Liver (tissue), 9 donors: ENCODE measurements around the gene OSTF1. TPM values are rescaled to one million over a fixed set of nuclear protein-coding genes. Genes with fewer than 3 reads are reported as not detected.

ENCODE experiments used
- DNase-seq: peaks from one replicate; pipeline ENCODE4 v3.0.0-alpha.2; 2017; ENCODE audit warnings: low spot score
- H3K27ac ChIP-seq, 2 donors: one replicate each; pipeline ENCODE4 v1.7.0; 2013; ENCODE audit warnings: inconsistent platforms in 2 of 2, low read length in 2 of 2, control low read depth in 1 of 2, low read depth in 1 of 2, mild to moderate bottlenecking in 1 of 2
- H3K27me3 ChIP-seq, 4 donors: one replicate each; pipeline versions ENCODE4 v1.6.1 to v1.7.0; 2013; ENCODE audit warnings: low read length in 3 of 4, inconsistent platforms in 1 of 4, mild to moderate bottlenecking in 1 of 4, moderate library complexity in 1 of 4; ENCODE audit not compliant: control insufficient read depth in 4 of 4, insufficient read depth in 4 of 4
- H3K36me3 ChIP-seq, 4 donors: one replicate each; pipeline versions ENCODE4 v1.6.1 to v1.7.0; 2013; ENCODE audit warnings: low read length in 3 of 4, mild to moderate bottlenecking in 3 of 4, low read depth in 1 of 4, moderate library complexity in 1 of 4; ENCODE audit not compliant: control insufficient read depth in 4 of 4, insufficient read depth in 3 of 4
- H3K4me1 ChIP-seq, 4 donors: one replicate each; pipeline versions ENCODE4 v1.6.1 to v1.7.0; 2013; ENCODE audit warnings: low read length in 3 of 4, mild to moderate bottlenecking in 3 of 4, moderate library complexity in 1 of 4; ENCODE audit not compliant: control insufficient read depth in 4 of 4, insufficient read depth in 4 of 4
- H3K4me3 ChIP-seq, 3 donors: one replicate each; pipeline versions ENCODE4 v1.6.1 to v1.7.0; 2013; ENCODE audit warnings: low read length in 3 of 3, control low read depth in 1 of 3, low read depth in 1 of 3, mild to moderate bottlenecking in 1 of 3
- H3K9ac ChIP-seq, 2 donors: one replicate each; pipeline ENCODE4 v1.7.0; 2013; ENCODE audit warnings: low read length in 2 of 2, mild to moderate bottlenecking in 2 of 2, moderate library complexity in 2 of 2, control low read depth in 1 of 2, low read depth in 1 of 2
- H3K9me3 ChIP-seq, 4 donors: one replicate each; pipeline versions ENCODE4 v1.6.1 to v1.7.0; 2013; ENCODE audit warnings: low read length in 3 of 4; ENCODE audit not compliant: control insufficient read depth in 4 of 4
- EGR1 ChIP-seq, 2 donors: IDR thresholded peaks; 2 replicates each; pipeline ENCODE4 v1.6.1; 2016 to 2018; ENCODE audit warnings: antibody characterized with exemption in 2 of 2, low read depth in 2 of 2
- FOXA1 ChIP-seq: IDR thresholded peaks from 2 replicates; pipeline ENCODE4 v1.6.1; 2016; ENCODE audit warnings: antibody characterized with exemption
- FOXA2 ChIP-seq: IDR thresholded peaks from 2 replicates; pipeline ENCODE4 v1.6.1; 2016; ENCODE audit warnings: antibody characterized with exemption
- GABPA ChIP-seq, 2 donors: IDR thresholded peaks in 1 of 2; conservative IDR thresholded peaks in 1 of 2; 2 replicates each; pipeline ENCODE4 v1.6.1; 2016; ENCODE audit warnings: antibody characterized with exemption in 2 of 2, mild to moderate bottlenecking in 1 of 2, moderate library complexity in 1 of 2
- HNF4A ChIP-seq, 2 donors: conservative IDR thresholded peaks; 2 replicates each; pipeline ENCODE4 v1.6.1; 2016; ENCODE audit warnings: antibody characterized with exemption in 2 of 2, mild to moderate bottlenecking in 2 of 2
- HNF4G ChIP-seq: IDR thresholded peaks from 2 replicates; pipeline ENCODE4 v1.6.1; 2016; ENCODE audit warnings: antibody characterized with exemption
- JUND ChIP-seq, 2 donors: IDR thresholded peaks; 2 replicates each; pipeline ENCODE4 v1.6.1; 2016; ENCODE audit warnings: antibody characterized with exemption in 2 of 2
- MAX ChIP-seq: IDR thresholded peaks from 2 replicates; pipeline ENCODE4 v1.6.1; 2016; ENCODE audit warnings: antibody characterized with exemption
- NR2F2 ChIP-seq: IDR thresholded peaks from 2 replicates; pipeline ENCODE4 v1.6.1; 2016; ENCODE audit warnings: antibody characterized with exemption
- RAD21 ChIP-seq, 2 donors: IDR thresholded peaks; 2 replicates each; pipeline ENCODE4 v1.6.1; 2016; ENCODE audit warnings: antibody characterized with exemption in 2 of 2, mild to moderate bottlenecking in 2 of 2
- RXRA ChIP-seq, 2 donors: IDR thresholded peaks; 2 replicates each; pipeline ENCODE4 v1.6.1; 2017 to 2018; ENCODE audit warnings: antibody characterized with exemption in 2 of 2, mild to moderate bottlenecking in 1 of 2
- SP1 ChIP-seq: IDR thresholded peaks from 2 replicates; pipeline ENCODE4 v1.6.1; 2018; ENCODE audit warnings: antibody characterized with exemption, mild to moderate bottlenecking
- TAF1 ChIP-seq: conservative IDR thresholded peaks from 2 replicates; pipeline ENCODE4 v1.6.1; 2016; ENCODE audit warnings: antibody characterized with exemption, mild to moderate bottlenecking
- YY1 ChIP-seq: IDR thresholded peaks from 2 replicates; pipeline ENCODE4 v1.6.1; 2016; ENCODE audit warnings: antibody characterized with exemption, mild to moderate bottlenecking
- ZBTB33 ChIP-seq: IDR thresholded peaks from 2 replicates; pipeline ENCODE4 v1.6.1; 2016; ENCODE audit warnings: antibody characterized with exemption
- WGBS: extraction: QIAGEN DNeasy Blood & Tissue Kit; methylation state at CpG from one replicate; pipeline ENCODE4 v1.1.7; 2013; 5-methylcytosine and 5-hydroxymethylcytosine counted together
- polyA plus RNA-seq, 2 donors: library from polyadenylated mRNA; stranded (reverse) in 1 of 2; unstranded in 1 of 2; fragments of 200-250 nt in 1 of 2; fragments of >200 nt in 1 of 2; fragmentation: Nextera tagmentation in 1 of 2; extraction: Ambion mirVana in 1 of 2; gene quantifications; one replicate each; pipeline versions ENCODE4 v1.2.1 to v1.2.3, GENCODE V29; 2013 to 2015
- total RNA-seq, 2 donors: library from RNA; depleted of rRNA; stranded (reverse); fragments of >200 nt; gene quantifications; one replicate each; pipeline ENCODE4 v1.2.3, GENCODE V29; 2014
- TF ChIP-seq, protein P1 (sequence below): IDR thresholded peaks from 2 replicates; pipeline ENCODE4 v1.6.1; 2016; ENCODE audit warnings: antibody characterized with exemption
- TF ChIP-seq, protein P2 (sequence below): IDR thresholded peaks from 2 replicates; pipeline ENCODE4 v1.6.1; 2016; ENCODE audit warnings: antibody characterized with exemption, mild to moderate bottlenecking
- TF ChIP-seq, protein P3 (sequence below): fragments of 150-350 bp; IDR thresholded peaks from 2 replicates; pipeline ENCODE4 v1.5.1; 2017; ENCODE audit warnings: improper control_type of control experiment, low read depth, low read length; ENCODE audit not compliant: missing input control
- donor health status: healthy.
- donor health status: healthy.
- donor health status: healthy.
- donor health status: healthy.
- donor health status: healthy.

The OSTF1 gene
- total and polyA plus RNA-seq, 4 donors = 19.8 to 29.7 (median 26.9) TPM

DNA sequence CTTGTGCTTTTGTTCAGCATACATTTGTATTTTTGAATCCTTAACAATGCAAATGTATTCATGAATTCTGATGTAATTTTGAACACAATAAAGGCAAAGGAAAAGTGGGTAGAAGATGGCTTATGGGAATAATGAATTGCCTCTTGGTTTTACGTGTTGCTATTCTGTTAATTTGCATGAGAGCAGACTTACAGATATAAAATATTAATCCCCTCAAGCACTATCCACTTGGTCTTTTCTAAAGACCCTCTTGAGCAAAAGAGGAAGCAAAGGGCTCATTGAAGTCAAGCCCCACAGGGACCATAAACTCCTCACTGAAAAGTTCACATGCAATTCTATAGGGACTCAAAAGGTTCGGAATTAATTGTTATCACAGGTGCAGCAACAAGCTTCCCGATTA lies 51.9 kb downstream of the OSTF1 start:
- Histone ChIP-seq H3K4me3 (no peak overlapping the region), H3K9me3 (no peaks in the 10 kb centered on the region), H3K27ac (no peak overlapping the region), H3K36me3 (peaks cover 6 to 44% (median 30%) of the 10 kb centered on the region in 4 donors), H3K9ac (no peak overlapping the region), H3K4me1 (no peaks in the 10 kb centered on the region), H3K27me3 (no peaks in the 10 kb centered on the region)
- DNase-seq = no peak
- TF ChIP-seq JUND (IDR thresholded peaks at IDR 0.05) = no peak
- TF ChIP-seq SP1 = no peak
- TF ChIP-seq FOXA1 = no peak
- TF ChIP-seq HNF4A (conservative IDR thresholded peaks at IDR 0.05) = no peak
- TF ChIP-seq MAX = no peak
- no peak for TF ChIP-seq ZBTB33
- TF ChIP-seq, protein P1, sequence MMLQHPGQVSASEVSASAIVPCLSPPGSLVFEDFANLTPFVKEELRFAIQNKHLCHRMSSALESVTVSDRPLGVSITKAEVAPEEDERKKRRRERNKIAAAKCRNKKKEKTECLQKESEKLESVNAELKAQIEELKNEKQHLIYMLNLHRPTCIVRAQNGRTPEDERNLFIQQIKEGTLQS = no peak
- TF ChIP-seq RXRA (IDR thresholded peaks at IDR 0.05) = no peak
- no peak for TF ChIP-seq RAD21 (IDR thresholded peaks at IDR 0.05)
- no peak for TF ChIP-seq YY1
- TF ChIP-seq HNF4G = no peak
- WGBS = 97% methylated on average over 3 of the region's 3 CpGs

- no peak overlapping the region for H3K9ac ChIP-seq
- H3K27me3 ChIP-seq = no peaks in the 10 kb centered on the region
- TF ChIP-seq, protein P2, sequence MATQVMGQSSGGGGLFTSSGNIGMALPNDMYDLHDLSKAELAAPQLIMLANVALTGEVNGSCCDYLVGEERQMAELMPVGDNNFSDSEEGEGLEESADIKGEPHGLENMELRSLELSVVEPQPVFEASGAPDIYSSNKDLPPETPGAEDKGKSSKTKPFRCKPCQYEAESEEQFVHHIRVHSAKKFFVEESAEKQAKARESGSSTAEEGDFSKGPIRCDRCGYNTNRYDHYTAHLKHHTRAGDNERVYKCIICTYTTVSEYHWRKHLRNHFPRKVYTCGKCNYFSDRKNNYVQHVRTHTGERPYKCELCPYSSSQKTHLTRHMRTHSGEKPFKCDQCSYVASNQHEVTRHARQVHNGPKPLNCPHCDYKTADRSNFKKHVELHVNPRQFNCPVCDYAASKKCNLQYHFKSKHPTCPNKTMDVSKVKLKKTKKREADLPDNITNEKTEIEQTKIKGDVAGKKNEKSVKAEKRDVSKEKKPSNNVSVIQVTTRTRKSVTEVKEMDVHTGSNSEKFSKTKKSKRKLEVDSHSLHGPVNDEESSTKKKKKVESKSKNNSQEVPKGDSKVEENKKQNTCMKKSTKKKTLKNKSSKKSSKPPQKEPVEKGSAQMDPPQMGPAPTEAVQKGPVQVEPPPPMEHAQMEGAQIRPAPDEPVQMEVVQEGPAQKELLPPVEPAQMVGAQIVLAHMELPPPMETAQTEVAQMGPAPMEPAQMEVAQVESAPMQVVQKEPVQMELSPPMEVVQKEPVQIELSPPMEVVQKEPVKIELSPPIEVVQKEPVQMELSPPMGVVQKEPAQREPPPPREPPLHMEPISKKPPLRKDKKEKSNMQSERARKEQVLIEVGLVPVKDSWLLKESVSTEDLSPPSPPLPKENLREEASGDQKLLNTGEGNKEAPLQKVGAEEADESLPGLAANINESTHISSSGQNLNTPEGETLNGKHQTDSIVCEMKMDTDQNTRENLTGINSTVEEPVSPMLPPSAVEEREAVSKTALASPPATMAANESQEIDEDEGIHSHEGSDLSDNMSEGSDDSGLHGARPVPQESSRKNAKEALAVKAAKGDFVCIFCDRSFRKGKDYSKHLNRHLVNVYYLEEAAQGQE = no peak
- no peak for TF ChIP-seq YY1
- TF ChIP-seq RXRA (IDR thresholded peaks at IDR 0.05) = no peak
- no peak for TF ChIP-seq HNF4G
- TF ChIP-seq, protein P3, sequence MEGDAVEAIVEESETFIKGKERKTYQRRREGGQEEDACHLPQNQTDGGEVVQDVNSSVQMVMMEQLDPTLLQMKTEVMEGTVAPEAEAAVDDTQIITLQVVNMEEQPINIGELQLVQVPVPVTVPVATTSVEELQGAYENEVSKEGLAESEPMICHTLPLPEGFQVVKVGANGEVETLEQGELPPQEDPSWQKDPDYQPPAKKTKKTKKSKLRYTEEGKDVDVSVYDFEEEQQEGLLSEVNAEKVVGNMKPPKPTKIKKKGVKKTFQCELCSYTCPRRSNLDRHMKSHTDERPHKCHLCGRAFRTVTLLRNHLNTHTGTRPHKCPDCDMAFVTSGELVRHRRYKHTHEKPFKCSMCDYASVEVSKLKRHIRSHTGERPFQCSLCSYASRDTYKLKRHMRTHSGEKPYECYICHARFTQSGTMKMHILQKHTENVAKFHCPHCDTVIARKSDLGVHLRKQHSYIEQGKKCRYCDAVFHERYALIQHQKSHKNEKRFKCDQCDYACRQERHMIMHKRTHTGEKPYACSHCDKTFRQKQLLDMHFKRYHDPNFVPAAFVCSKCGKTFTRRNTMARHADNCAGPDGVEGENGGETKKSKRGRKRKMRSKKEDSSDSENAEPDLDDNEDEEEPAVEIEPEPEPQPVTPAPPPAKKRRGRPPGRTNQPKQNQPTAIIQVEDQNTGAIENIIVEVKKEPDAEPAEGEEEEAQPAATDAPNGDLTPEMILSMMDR = no peak
- no peak for TF ChIP-seq JUND (IDR thresholded peaks at IDR 0.05)
- TF ChIP-seq FOXA2 = no peak
- no peak for TF ChIP-seq GABPA (IDR thresholded peaks at IDR 0.05 in 1 of 2, conservative IDR thresholded peaks at IDR 0.05 in 1 of 2)
- TF ChIP-seq ZBTB33 = no peak
- no peak for TF ChIP-seq HNF4A (conservative IDR thresholded peaks at IDR 0.05)
- TF ChIP-seq, protein P1 = no peak
- TF ChIP-seq RAD21 (IDR thresholded peaks at IDR 0.05) = no peak
- TF ChIP-seq TAF1 = no peak
- no peak for TF ChIP-seq NR2F2
- no peak for TF ChIP-seq MAX
- no peak for TF ChIP-seq FOXA1
- no peak for TF ChIP-seq EGR1 (IDR thresholded peaks at IDR 0.05; ENCODE audit: low read depth in 2 of 2)
- TF ChIP-seq SP1 = no peak
- no peak for DNase-seq
- no peak overlapping the region for H3K27ac ChIP-seq
- H3K9me3 ChIP-seq = no peaks in the 10 kb centered on the region
- peaks cover 6 to 42% (median 27%) of the 10 kb centered on the region in 4 donors for H3K36me3 ChIP-seq
- no peaks in the 10 kb centered on the region for H3K4me1 ChIP-seq
- WGBS = 71% methylated on average over 2 of the region's 2 CpGs
- no peak overlapping the region for H3K4me3 ChIP-seq
These were observed 53.9 kb downstream of the OSTF1 start for GRCh38 chr9:75142202-75142601.
